Camera-type eye (tissue), 1 donor: ENCODE results near the gene PCDHGB6. TPM values are rescaled to one million over a fixed set of nuclear protein-coding genes. Genes with fewer than 3 reads are reported as not detected.

Experiments used
- total RNA-seq: library from RNA; depleted of rRNA; stranded (reverse); fragments of >200 nt; gene quantifications from one replicate; pipeline ENCODE4 v1.2.3, GENCODE V29; 2014

Gene PCDHGB6
- 15.1 TPM for total RNA-seq

GRCh38 chr5:141407790-141408505 is at the start of gene PCDHGB6:
Gene PCDHGB6 (plus strand): TSS chr5:141408021. CDS start chr5:141408203, 182 bp downstream.

GRCh38 chr5:141359790-141360426 is 47.9 kb upstream of the PCDHGB6 start, which contains the start of gene PCDHGB2:
Gene PCDHGB2 (plus strand): TSS chr5:141359994. CDS start chr5:141360136, 142 bp downstream.

DNA sequence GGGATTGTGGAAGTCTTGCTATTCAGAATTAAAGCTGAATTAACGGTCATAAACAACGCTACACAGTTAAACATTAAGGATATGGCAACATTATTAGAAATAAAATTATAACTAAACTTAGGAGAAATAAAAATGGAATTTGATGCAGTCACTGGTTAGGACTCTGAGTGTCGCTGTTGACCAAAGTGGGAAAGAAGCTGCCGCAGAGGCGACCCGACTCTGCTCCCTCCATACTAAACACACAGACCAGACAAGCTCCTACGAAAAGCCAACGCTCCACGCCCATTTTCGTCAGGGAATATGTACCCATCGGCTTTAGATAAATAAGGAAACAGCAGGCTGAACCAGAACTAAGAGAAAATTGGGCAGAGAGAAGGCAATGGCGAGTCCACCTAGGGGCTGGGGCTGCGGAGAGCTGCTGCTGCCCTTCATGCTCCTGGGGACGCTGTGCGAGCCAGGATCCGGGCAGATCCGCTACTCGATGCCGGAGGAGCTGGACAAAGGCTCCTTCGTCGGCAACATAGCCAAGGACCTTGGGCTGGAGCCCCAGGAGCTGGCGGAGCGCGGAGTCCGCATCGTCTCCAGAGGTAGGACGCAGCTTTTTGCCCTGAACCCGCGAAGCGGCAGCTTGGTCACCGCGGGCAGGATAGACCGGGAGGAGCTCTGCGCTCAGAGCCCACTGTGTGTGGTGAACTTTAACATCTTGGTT is 43.7 kb upstream of the PCDHGB6 start, which contains the start of gene PCDHGA5:
PCDHGA5 (plus strand) TSS at position 211 of the 709 bp plus-strand sequence; CDS start at position 380, 169 bp downstream.

DNA sequence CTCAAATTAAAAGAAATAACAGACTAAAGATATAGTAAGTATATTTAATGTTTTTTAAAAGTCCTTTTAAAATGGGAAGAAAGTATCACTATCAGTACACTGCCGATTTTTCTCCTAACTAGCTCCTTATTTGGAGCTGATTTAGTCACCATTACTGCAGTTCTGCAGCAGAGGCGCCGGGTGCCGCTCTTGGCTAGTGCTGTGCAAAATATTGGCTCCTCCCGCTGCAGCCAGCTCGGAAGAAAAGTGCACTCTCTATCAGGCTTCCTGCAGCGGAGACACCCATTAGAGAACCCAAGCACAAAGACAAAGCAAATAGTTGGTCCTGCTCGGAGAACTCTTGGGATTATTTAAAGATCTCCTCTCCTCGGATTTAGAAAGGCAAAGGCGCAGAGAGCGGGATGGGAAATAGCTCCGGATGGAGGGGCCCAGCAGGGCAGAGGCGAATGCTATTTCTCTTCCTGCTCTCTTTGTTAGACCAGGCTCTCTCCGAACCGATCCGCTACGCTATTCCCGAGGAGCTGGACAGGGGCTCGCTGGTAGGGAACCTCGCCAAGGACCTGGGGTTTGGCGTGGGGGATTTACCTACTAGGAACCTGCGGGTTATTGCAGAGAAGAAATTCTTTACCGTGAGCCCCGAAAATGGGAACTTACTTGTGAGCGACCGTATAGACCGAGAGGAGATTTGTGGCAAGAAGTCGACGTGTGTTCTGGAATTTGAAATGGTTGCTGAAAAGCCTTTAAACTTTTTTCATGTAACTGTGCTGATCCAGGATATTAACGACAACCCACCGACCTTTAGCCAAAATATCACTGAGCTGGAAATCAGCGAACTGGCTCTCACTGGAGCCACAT is 37.6 kb upstream of the PCDHGB6 start, which contains the start of gene PCDHGB3:
PCDHGB3 (plus strand) TSS at position 249 of the 855 bp plus-strand sequence; CDS start at position 402, 153 bp downstream.

DNA sequence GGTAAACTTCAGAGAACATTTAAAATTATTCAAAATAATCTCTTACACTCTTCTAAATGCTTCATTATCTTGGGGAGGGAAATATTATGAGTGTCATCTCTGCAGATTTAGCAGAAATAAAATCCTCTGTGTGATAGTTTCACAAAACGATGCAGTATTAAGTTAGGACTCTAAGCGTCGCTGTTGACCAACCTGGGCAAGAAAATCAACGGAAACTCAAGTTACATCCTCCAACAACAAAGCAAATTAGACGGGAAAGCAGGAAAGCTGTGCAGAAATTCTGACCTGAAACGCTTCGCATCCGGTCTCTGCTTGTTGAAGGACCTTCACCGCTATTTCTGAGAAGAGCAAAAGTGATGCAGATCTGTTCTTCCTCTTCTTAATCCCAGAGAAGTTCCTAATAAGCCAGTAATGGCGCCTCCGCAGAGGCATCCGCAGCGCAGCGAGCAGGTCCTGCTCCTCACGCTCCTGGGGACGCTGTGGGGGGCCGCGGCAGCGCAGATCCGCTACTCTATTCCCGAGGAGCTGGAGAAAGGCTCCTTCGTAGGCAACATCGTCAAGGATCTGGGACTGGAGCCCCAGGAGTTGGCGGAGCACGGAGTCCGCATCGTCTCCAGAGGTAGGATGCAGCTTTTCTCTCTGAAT is 34.0 kb upstream of the PCDHGB6 start, which contains the start of gene PCDHGA6:
PCDHGA6 (plus strand) TSS at position 219 of the 645 bp plus-strand sequence; CDS start at position 412, 193 bp downstream.

DNA sequence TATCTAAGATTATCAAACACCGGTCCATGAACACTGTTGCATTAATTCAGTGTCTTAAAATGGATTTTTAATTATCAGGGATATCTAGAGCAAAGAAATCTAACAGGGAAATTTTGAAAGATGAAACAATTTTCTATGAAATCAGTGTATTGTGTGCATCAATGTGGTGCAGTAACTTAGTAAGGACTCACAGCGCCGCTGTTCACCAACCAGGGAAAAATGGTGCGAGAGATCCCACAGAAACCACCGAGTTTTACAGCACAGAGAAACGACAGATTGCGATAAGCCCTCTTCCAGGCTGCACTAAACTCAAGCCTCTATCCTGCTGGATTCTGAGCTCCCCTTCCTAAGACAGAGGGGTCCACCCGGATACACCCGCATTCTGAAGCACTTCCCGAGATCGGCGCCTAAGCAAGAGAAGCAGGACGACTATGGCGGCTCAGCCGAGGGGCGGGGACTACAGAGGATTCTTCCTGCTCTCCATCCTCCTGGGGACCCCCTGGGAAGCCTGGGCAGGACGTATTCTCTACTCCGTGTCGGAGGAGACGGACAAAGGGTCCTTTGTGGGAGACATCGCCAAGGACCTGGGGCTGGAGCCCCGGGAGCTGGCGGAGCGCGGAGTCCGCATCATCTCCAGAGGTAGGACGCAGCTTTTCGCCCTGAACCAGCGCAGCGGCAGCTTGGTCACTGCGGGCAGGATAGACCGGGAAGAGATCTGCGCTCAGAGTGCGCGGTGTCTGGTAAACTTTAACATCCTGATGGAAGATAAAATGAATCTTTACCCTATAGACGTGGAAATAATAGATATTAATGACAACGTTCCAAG is 25.1 kb upstream of the PCDHGB6 start, which contains the start of gene PCDHGA7:
PCDHGA7 (plus strand) TSS at position 274 of the 826 bp plus-strand sequence; CDS start at position 432, 158 bp downstream.

DNA sequence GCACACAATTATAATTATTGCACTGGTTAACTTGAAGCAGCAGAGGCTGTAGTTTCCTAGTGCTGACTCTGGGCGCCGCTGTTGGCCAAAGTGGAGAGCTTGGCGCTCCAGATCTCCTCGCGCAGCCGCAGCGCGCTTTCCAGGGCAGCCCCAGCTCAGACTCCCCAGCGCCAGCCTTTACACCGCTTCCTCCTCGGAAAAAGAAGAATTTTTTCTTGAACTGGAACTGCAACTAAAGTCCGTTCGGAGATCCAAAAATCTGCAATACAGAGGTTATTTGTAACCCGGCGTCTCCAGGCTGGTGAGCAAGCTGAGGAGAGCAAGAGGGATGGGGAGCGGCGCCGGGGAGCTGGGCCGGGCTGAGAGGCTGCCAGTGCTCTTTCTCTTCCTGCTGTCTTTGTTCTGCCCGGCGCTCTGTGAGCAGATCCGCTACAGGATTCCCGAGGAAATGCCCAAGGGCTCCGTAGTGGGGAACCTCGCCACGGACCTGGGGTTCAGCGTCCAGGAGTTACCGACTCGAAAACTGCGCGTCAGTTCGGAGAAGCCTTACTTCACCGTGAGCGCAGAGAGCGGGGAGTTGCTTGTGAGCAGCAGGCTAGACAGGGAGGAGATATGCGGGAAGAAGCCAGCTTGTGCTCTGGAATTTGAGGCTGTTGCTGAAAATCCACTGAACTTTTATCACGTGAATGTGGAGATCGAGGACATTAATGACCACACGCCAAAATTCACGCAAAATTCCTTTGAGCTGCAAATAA is 20.1 kb upstream of the PCDHGB6 start, which contains the start of gene PCDHGB4:
PCDHGB4 (plus strand) TSS at position 142 of the 755 bp plus-strand sequence; CDS start at position 329, 187 bp downstream.

DNA sequence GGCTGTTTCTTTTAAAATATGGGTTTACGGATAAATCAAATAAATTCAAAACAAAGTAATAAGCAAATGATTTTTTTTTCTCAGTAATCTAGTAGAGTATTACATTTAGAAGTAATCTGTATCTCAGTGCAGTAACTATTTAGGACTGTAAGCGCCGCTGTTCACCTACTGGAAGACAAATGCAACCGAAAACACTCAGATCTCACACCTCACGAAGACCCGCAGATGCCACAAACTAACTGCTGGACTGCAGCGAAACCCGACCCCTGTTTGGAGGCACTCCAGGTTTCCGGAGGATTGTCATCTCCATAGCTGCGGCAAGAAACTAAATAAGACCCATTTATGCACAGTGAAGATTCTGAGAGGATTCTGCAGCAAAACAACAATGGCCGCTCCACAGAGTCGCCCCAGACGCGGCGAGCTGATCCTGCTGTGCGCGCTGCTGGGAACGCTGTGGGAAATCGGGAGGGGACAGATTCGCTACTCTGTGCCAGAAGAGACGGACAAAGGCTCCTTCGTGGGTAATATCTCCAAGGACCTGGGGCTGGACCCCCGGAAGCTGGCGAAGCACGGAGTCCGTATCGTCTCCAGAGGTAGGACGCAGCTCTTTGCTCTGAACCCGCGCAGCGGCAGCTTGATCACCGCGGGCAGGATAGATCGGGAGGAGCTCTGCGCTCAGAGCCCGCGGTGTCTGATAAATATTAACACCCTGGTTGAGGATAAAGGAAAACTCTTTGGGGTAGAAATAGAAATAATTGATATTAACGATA is 15.2 kb upstream of the PCDHGB6 start, which contains the start of gene PCDHGA8:
PCDHGA8 (plus strand) TSS at position 205 of the 770 bp plus-strand sequence; CDS start at position 386, 181 bp downstream.

DNA sequence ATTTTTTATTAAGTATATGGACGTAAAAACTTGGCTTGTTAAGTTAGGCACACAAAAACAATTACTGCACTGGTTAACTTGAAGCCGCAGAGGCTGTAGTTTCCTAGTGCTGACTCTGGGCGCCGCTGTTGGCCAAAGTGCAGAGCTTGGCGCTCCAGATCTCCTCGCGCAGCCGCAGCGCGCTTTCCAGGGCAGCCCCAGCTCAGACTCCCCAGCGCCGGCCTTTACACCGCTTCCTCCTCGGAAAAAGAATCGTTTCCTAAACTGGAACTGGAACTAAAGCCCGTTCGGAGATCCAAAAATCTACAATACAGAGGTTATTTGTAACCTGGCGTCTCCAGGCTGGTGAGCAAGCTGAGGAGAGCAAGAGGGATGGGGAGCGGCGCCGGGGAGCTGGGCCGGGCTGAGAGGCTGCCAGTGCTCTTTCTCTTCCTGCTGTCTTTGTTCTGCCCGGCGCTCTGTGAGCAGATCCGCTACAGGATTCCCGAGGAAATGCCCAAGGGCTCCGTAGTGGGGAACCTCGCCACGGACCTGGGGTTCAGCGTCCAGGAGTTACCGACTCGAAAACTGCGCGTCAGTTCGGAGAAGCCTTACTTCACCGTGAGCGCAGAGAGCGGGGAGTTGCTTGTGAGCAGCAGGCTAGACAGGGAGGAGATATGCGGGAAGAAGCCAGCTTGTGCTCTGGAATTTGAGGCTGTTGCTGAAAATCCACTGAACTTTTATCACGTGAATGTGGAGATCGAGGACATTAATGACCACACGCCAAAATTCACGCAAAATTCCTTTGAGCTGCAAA is 9.9 kb upstream of the PCDHGB6 start, which contains the start of gene PCDHGB5:
PCDHGB5 (plus strand) TSS at position 192 of the 796 bp plus-strand sequence; CDS start at position 373, 181 bp downstream.

DNA sequence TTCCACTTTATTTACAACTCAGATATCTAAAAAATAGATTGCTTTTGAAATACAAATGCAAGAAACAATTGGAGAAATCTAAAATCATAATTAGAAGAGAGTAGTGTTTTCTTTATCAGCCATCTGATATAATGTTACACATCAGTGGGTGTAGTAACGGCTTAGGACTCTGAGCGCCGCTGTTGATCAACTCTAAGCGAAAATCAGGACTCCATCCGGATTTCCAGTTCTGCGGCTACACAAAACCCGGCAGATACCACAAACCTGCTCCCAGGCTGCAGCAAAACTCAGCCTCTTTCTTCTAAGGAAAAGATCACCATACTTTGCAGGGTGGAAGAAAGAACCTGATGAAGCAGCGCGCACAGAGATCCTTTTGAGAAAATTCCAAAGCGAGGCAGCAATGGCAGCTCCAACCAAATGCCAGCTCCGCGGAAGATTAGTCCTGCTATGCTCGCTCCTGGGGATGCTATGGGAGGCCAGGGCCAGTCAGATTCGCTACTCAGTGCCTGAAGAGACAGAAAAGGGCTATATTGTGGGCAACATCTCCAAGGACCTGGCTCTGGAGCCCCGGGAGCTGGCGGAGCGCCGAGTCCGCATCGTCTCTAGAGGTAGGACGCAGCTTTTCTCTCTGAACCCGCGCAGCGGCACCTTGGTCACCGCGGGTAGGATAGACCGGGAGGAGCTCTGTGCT is 5.1 kb upstream of the PCDHGB6 start, which contains the start of gene PCDHGA9:
PCDHGA9 (plus strand) TSS at position 226 of the 691 bp plus-strand sequence; CDS start at position 401, 175 bp downstream.

DNA sequence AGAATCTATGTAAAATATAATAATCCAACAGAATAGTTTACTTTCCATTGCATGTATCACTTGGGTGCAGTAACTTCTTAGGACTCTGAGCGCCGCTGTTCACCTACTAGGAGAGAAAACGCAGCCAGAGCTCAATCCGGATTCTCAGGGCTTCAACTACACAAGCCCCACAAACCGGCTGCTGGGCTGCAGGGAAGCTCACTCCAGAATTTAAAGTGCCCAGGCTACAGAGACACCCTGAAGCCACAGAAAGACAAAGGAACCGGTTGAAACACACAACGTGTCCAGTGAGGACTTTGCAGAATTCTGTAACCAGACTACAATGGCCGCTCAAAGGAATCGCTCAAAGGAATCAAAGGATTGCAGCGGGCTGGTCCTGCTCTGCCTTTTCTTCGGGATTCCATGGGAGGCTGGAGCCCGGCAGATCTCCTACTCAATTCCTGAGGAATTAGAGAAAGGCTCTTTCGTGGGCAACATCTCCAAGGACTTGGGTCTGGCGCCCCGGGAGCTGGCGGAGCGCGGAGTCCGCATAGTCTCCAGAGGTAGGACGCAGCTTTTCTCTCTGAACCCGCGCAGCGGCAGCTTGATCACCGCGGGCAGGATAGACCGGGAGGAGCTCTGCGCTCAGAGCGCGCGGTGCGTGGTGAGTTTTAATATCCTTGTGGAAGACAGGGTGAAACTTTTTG is 5.2 kb downstream of the PCDHGB6 start, which contains the start of gene PCDHGA10:
PCDHGA10 (plus strand) TSS at position 134 of the 686 bp plus-strand sequence; CDS start at position 323, 189 bp downstream.

DNA sequence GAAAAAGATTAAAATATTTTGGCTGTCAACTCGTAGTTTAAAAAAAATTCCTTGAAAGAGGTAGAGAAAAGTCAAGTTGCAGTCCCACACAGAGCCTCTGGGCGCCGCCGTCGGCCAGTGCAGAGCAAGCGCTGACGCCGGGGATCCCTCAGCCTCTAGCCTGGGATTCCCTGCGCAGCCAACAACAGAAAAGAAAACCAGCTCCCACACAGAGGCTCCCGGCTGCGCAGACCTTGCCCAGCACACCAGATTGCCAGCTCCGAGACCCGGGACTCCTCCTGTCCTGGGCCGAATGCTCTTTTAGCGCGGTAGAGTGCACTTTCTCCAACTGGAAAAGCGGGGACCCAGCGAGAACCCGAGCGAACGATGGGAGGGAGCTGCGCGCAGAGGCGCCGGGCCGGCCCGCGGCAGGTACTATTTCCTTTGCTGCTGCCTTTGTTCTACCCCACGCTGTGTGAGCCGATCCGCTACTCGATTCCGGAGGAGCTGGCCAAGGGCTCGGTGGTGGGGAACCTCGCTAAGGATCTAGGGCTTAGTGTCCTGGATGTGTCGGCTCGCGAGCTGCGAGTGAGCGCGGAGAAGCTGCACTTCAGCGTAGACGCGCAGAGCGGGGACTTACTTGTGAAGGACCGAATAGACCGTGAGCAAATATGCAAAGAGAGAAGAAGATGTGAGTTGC is 9.8 kb downstream of the PCDHGB6 start, which contains the start of gene PCDHGB7:
PCDHGB7 (plus strand) TSS at position 184 of the 679 bp plus-strand sequence; CDS start at position 367, 183 bp downstream.

DNA sequence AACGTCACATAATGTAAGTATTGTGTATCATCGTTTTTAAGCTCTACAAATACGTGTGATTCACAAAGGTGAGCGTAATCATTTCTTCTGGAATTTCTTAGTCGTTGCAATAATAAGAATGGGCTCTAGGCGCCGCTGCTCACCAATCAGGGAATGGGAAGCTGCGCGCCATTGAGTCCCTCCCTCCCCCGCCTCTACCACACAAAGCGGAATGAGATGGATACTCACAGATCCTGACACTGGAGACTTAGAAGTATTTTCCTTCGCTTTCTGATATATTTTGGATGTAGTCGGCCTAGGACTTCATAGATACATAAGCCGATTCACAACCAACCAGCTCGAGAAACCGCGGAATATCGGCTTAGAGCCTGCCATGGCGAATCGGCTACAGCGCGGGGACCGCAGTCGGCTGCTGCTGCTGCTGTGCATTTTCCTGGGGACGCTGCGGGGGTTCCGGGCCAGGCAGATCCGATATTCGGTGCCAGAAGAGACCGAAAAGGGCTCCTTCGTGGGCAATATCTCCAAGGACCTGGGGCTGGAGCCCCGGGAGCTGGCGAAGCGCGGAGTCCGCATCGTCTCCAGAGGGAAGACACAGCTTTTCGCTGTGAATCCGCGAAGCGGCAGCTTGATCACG is 13.2 kb downstream of the PCDHGB6 start, which contains the start of gene PCDHGA11:
PCDHGA11 (plus strand) TSS at position 197 of the 634 bp plus-strand sequence; CDS start at position 374, 177 bp downstream.

GRCh38 chr5:141430332-141431113 is 22.7 kb downstream of the PCDHGB6 start, which contains the start of gene PCDHGA12:
Gene PCDHGA12 (plus strand): TSS chr5:141430507. CDS start chr5:141430760, 253 bp downstream.

